GM18858 (cell line): ENCODE results near the gene RC3H2.
"Not testable (repeated sequence)": the region's sequence is repeated elsewhere in the genome, so short reads cannot be mapped to it uniquely, and the experiment has no call there.

Experiments
- ATAC-seq: cut with Tn5 transposase; IDR thresholded peaks from one replicate; pipeline ENCODE4 v1.9.1; 2021; ENCODE audit not compliant: unreplicated experiment

Gene RC3H2

GRCh38 chr9:122922713-122923112, 17.6 kb upstream of the RC3H2 start:
- no peak for ATAC-seq

- no peak for ATAC-seq
These were observed 13.2 kb upstream of the RC3H2 start for GRCh38 chr9:122918310-122918709.

DNA sequence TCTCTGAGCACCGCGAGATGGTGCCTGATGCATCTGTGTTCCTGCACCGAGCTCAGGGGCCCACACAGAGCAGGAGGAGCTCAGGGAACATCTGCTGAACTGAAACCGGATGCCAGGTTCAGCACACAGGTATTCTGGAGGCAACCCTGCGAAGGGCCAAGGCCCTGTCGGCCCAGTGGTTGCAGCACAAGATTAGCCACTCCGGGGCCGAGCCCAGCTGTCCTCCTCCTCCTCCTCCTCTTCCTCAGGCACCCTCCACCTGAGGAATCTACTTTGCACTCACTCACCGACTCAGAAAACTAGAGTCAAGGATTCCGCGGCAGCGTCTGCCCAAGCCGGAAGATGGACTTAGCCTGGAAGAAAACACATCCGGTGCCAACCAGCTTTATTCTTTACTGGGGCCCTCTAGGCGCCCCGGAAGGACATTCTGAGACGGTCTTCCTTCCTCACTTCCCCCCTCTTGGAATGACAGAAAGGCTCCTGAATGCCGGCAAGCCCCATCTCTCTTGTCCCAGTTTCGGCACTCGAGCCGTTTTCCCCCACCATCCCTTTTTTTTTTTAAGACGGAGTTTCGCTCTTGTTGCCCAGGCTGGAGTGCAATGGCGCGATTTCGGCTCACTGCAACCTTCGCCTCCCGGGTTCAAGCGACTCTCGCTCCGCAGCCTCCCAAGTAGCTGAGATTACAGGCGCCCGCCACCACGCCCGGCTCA, 8.0 kb upstream of the RC3H2 start, which contains the start of gene ZBTB6:
ZBTB6 (minus strand) TSS at position 360 of the 710 bp plus-strand sequence. CDS start 1,251 bp downstream, outside the sequence.
- peak; percentile 94 for ATAC-seq

- no peak for ATAC-seq
These were observed 7.5 kb upstream of the RC3H2 start for GRCh38 chr9:122912671-122912963.

- not testable (repeated sequence) for ATAC-seq
These were observed 963 bp upstream of the RC3H2 start for GRCh38 chr9:122906122-122906521.

DNA sequence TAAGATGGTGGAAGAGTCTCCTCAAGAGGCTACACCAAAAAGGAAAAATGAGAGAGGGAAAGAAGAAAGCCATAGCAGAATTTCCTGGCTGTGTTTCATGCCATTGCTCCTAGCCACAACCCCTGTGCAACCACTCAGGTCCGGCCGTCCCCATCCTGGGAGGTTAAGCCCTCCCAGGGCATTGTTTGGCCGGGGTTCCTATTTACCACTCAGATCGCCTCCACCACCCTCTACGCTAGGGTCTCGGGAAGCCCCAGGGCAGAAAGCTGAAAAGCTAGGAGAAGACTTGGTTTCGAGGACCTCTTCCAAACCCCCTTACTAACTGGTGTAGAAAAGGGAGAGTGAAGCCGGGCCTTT, 715 bp downstream of the RC3H2 start:
- ATAC-seq = no peak

DNA sequence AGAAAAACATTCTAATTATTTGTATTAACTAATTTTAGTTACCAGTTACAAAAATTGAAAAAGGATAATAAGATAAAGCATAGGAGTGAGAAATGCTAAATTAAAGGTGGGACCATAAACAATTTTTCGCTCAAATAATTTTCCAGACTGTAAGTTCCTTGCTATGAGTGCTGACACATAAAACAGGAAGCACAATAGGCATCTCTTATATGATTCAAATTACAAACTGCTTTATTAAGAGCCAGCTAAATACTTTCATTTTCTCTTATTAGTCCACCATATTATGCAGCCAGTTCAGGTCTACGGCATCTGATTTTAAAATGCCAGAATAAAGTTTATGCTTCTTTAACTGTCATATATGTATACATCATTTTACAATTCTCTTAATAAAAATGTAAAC, 4.4 kb downstream of the RC3H2 start:
- no peak for ATAC-seq

DNA sequence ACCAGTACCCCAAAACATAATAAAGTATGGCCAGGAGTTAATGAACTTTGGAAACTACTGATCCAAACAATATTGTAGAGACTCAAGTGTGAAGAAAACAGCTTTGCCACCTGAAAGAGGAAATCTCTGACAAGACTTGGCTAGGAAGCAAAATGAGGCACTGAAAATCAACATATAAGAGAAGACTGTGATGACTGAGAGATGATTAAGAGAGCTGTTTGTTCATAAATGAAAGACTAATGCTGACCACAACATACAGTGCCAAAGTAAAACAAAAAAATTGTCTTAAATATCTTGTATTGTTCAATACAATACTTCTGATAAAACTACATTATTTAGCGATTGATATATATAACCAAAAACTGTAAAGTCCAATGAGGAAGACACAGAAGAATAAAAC, 7.2 kb downstream of the RC3H2 start:
- ATAC-seq = no peak

DNA sequence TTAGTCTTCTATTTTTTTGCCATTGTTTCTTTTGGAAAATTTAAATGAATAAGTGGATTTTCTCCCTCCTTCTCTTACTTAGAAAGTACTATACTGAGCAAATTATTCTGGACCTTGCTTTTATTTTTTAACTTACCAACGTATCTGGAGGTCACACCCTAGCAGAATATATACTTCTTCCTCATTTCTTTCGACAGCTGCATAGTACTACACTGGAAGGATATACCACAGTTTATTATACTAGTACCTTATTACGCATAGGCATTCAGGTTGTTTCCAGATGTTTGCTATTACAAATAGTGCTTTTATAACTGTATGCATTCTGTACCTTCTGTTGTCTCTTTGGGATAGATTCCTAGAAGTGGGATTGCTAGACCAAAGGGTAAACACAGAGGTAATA, 16.7 kb downstream of the RC3H2 start:
- ATAC-seq = no peak

DNA sequence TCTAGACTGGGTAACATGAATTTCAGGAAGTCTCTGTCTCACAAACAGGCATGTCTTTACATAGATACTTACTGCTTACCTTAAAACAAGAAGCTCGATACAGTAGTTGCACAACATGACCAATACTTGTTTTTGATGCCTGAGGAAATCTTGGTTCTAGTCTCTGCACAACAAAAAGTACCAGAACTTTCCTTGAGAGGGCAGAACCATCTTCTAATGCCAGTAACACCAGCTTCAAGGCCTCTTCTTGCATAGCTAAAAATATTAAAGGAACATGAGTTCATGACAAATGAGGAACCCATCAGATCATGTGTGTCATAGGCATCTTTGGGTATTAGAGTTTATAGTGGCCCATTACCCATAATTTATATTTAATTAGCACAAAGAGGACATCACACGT, 22.0 kb downstream of the RC3H2 start:
- no peak for ATAC-seq

DNA sequence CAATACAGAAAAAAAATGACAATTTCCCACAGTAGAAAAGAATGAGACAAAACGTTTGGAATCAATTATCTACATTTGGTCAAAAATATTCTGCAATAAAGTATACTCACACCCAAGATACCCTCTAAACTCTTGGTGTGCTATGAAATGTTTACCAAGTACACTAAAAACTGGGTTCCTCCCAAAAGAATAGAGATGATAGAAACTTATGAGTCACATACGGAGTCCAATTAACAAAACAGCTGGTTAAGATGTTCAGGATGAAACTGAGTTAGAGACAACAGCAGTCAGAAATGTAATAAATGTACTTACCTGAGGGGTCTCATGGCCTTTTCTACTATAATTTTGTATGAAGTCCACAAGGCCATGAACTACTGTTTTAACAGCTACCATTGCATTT, 25.7 kb downstream of the RC3H2 start:
- no peak for ATAC-seq

DNA sequence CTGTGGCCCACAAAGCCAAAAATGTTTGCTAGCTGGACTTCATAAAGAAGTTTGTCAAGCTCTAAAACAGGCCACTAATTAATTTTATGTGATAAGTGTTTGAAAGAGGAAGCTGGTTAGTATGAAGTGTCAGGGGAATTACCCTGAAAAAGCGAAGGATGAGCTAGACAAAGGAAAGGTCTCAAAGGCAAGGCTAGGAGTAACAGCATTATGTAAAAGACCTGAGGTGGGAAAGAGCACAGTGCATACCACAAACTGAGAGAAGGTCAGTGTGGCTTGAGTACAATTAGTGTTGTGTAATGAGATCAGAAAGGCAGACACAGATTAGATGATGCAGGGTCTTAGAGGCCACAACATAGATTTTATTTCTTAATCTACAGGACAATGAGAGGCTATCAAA, 29.6 kb downstream of the RC3H2 start:
- ATAC-seq = no peak

- not testable (repeated sequence) for ATAC-seq
These were observed 37.9 kb downstream of the RC3H2 start for GRCh38 chr9:122867276-122867675.

- no peak for ATAC-seq
These were observed 39.1 kb downstream of the RC3H2 start for GRCh38 chr9:122866079-122866478.

DNA sequence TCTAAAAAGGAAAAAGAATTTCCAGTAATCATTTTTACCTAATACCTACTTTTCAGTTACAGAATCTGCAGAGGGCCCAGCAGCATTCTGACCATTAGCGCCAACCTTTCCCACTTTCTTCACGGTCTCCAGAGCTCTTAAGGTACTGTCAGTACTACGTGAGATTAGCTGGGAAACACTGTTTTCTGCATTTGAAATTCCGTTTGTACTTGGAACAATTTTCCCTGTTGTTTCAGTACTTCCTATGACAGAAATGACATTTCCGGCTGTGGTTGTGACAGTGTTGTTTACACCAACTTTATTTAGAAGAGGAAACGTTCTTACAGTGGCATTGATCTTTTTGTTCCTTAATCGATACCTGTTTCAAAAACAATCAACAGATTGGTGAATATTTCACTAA, 39.9 kb downstream of the RC3H2 start:
- no peak for ATAC-seq

GRCh38 chr9:122863407-122863806, 41.8 kb downstream of the RC3H2 start:
- no peak for ATAC-seq

GRCh38 chr9:122860319-122861142, 44.6 kb downstream of the RC3H2 start:
- no peak for ATAC-seq

DNA sequence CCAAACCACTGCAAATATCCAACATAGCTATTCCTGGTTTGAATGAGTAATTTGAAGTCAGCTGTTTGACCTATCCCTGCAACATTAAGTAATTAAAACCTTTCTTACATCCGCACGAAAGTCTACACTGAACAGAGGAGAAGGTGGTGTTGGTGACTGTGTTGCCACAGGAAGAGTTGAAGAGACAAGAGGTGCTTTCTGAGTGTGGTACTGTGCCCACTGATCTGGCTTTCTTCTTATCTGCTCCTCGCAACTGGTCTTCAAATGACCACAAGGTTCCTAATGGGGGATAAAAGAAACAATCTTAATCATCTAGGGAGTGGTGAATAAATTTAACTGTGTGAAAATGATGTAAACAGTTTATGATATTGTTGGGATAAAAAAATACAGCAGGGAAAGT, 47.3 kb downstream of the RC3H2 start:
- no peak for ATAC-seq

GRCh38 chr9:122852085-122852786, 52.9 kb downstream of the RC3H2 start:
- not testable (repeated sequence) for ATAC-seq

DNA sequence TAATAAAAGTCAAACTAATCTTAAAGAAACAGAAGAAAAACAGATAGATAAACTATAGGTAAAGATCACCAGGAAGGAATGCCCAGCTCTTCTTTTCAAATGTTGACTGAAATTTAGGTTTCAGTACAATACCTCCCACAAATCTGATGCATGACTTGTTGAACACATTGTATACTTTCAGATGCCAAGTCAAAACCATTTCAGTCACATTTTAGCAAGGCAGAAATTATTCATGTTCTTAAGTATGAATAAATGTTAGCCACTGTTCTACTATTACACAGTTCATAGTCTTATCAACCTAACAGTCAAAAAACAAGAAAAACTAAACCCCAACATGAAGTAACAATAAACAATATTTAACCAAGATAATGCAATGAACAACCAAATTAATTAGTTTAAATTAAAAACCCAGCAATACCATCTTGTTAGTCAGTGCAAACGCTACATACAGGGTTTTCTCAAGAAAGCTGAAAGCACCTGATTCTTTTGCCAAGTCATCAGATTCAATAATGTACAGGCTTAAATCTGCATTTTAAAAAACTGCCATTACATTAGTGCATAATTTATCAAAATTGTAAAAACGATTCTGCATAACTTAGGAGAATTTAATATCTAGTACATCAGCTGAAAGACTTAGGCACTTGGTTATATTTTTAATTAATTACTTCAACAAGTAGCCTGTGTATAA, 56.8 kb downstream of the RC3H2 start:
- no peak for ATAC-seq

- ATAC-seq = no peak
These were observed 58.7 kb downstream of the RC3H2 start for GRCh38 chr9:122846371-122846940.
